K562 (cell line): Measurements from ENCODE around the gene SNUPN. TPM values are rescaled to one million over a fixed set of nuclear protein-coding genes. Genes with fewer than 3 reads are reported as not detected.

ENCODE experiments used
- ADNP ChIP-seq: fragments of 200-800 bp; sonication (Bioruptor generic); IDR thresholded peaks from 2 replicates; pipeline ENCODE4 v1.6.1; 2016; ENCODE audit warnings: missing genetic modification characterization, missing compliant biosample characterization
- BCOR ChIP-seq: fragments of 450-650 bp; IDR thresholded peaks from 2 replicates; pipeline ENCODE4 v1.6.1; 2016
- BRCA1 ChIP-seq, 2 experiments: fragments of 450-650 bp in 1 of 2; sonication (generic) in 1 of 2; formaldehyde crosslinking in 1 of 2; IDR thresholded peaks; 2 replicates each; pipeline versions ENCODE4 v1.5.0 to v1.6.1; 2017 to 2020; ENCODE audit warnings: mild to moderate bottlenecking in 1 of 2, missing genetic modification reagents in 1 of 2
- FOXA3 ChIP-seq, 2 experiments: fragments of 450-650 bp in 1 of 2; sonication (generic) in 1 of 2; formaldehyde crosslinking; IDR thresholded peaks in 1 of 2; conservative IDR thresholded peaks in 1 of 2; 2 replicates each; pipeline versions ENCODE4 v1.4.0 to v1.8.0; 2020 to 2022; ENCODE audit warnings: mild to moderate bottlenecking in 2 of 2, missing genetic modification reagents in 1 of 2
- GTF2E2 ChIP-seq: fragments of 200-800 bp; sonication (Bioruptor generic); IDR thresholded peaks from 2 replicates; pipeline ENCODE4 v1.6.1; 2016; ENCODE audit warnings: missing genetic modification characterization, missing compliant biosample characterization
- HDGF ChIP-seq: fragments of 450-650 bp; IDR thresholded peaks from 2 replicates; pipeline ENCODE4 v1.6.1; 2016
- ILF3 ChIP-seq: fragments of 450-650 bp; IDR thresholded peaks from 2 replicates; pipeline ENCODE4 v1.6.1; 2018; ENCODE audit warnings: antibody characterized with exemption, mild to moderate bottlenecking, moderate library complexity, borderline replicate concordance
- NCOA2 ChIP-seq, 2 experiments: fragments of 450-650 bp; IDR thresholded peaks; 2 replicates each; pipeline ENCODE4 v1.6.1; 2018; ENCODE audit warnings: mild to moderate bottlenecking in 2 of 2, moderate library complexity in 1 of 2; ENCODE audit not compliant: partially characterized antibody in 2 of 2
- NR2C1 ChIP-seq, 2 experiments: fragments of 450-650 bp; IDR thresholded peaks; 2 replicates each; pipeline ENCODE4 v1.6.1; 2017; ENCODE audit warnings: mild to moderate bottlenecking in 2 of 2, antibody characterized with exemption in 1 of 2, inconsistent platforms in 1 of 2, missing compliant biosample characterization in 1 of 2, missing genetic modification characterization in 1 of 2
- RFX7 ChIP-seq: fragments of 250-450 bp; sonication (Bioruptor Pico); IDR thresholded peaks from 2 replicates; pipeline ENCODE4 v1.5.1; 2021; ENCODE audit warnings: mild to moderate bottlenecking
- SPI1 ChIP-seq: IDR thresholded peaks from 2 replicates; pipeline ENCODE4 v1.6.1; 2011; ENCODE audit warnings: low read depth, low read length, control low read depth, borderline replicate concordance
- SRSF9 ChIP-seq: fragments of 200-400 bp; formaldehyde crosslinking; IDR thresholded peaks from 2 replicates; pipeline ENCODE4 v1.6.1; 2017; ENCODE audit warnings: low read depth, low read length, borderline replicate concordance
- ZC3H11A ChIP-seq: IDR thresholded peaks from 2 replicates; pipeline ENCODE4 v1.6.1; 2012; ENCODE audit warnings: low read depth, low read length, improper control_type of control experiment
- ZFP1 ChIP-seq: fragments of 450-650 bp; formaldehyde crosslinking; IDR thresholded peaks from 2 replicates; pipeline ENCODE4 v1.4.0; 2020; ENCODE audit warnings: mild to moderate bottlenecking, mixed read lengths
- ZNF175 ChIP-seq: fragments of 200-800 bp; sonication (Bioruptor generic); IDR thresholded peaks from 2 replicates; pipeline ENCODE4 v1.6.1; 2016; ENCODE audit warnings: low read depth, mild to moderate bottlenecking, missing genetic modification characterization, missing compliant biosample characterization
- ZNF263 ChIP-seq: sonication (generic); formaldehyde crosslinking; IDR thresholded peaks from 2 replicates; pipeline ENCODE4 v1.8.0; 2022; ENCODE audit warnings: mild to moderate bottlenecking, missing genetic modification reagents, borderline replicate concordance
- ZNF778 ChIP-seq: fragments of 450-650 bp; formaldehyde crosslinking; IDR thresholded peaks from 2 replicates; pipeline ENCODE4 v1.4.0; 2020; ENCODE audit warnings: mild to moderate bottlenecking, moderate library complexity
- polyA plus RNA-seq, 8 experiments: library from polyadenylated mRNA; depleted of rRNA in 4 of 8; stranded (reverse) in 5 of 8; unstranded in 3 of 8; fragments of >200 nt; fragmentation: Nextera tagmentation in 2 of 8; fragmentation: Illumina TruSeq in 1 of 8; extraction: Ambion mirVana in 2 of 8; extraction: Trizol in 1 of 8; gene quantifications; 2 replicates each; pipeline versions ENCODE4 v1.2.1 to v1.2.3, GENCODE V29; 2011 to 2014; ENCODE audit warnings: inconsistent platforms in 1 of 8, missing spikeins in 1 of 8
- total RNA-seq, 7 experiments: library from RNA; depleted of rRNA in 6 of 7; stranded (reverse); fragments of >200 nt in 6 of 7; fragmentation: Illumina TruSeq in 2 of 7; extraction: Trizol in 2 of 7; gene quantifications; 2 replicates each; pipeline versions ENCODE4 v1.2.1 to v1.2.3, GENCODE V29; 2011 to 2021; ENCODE audit warnings: low replicate concordance in 1 of 7
- TF ChIP-seq, protein P1 (sequence below): sonication (generic); formaldehyde crosslinking; IDR thresholded peaks from 2 replicates; pipeline ENCODE4 v1.8.0; 2022; ENCODE audit warnings: mild to moderate bottlenecking, missing genetic modification reagents
- TF ChIP-seq, protein P2 (sequence below): fragments of 250-450 bp; sonication (Bioruptor Pico); IDR thresholded peaks from 2 replicates; pipeline ENCODE4 v1.4.0; 2020; ENCODE audit warnings: mild to moderate bottlenecking
- TF ChIP-seq, protein P3 (sequence below): fragments of 250-450 bp; sonication (Bioruptor Pico); IDR thresholded peaks from 2 replicates; pipeline ENCODE4 v1.5.0; 2020; ENCODE audit warnings: mild to moderate bottlenecking, borderline replicate concordance

Gene SNUPN
- total and polyA plus RNA-seq, 9 of the 15 experiments (the other 6 are each of a cell fraction or from before 2014, with no cell fraction given) = 32.2 to 78.3 (median 40.0) TPM

DNA sequence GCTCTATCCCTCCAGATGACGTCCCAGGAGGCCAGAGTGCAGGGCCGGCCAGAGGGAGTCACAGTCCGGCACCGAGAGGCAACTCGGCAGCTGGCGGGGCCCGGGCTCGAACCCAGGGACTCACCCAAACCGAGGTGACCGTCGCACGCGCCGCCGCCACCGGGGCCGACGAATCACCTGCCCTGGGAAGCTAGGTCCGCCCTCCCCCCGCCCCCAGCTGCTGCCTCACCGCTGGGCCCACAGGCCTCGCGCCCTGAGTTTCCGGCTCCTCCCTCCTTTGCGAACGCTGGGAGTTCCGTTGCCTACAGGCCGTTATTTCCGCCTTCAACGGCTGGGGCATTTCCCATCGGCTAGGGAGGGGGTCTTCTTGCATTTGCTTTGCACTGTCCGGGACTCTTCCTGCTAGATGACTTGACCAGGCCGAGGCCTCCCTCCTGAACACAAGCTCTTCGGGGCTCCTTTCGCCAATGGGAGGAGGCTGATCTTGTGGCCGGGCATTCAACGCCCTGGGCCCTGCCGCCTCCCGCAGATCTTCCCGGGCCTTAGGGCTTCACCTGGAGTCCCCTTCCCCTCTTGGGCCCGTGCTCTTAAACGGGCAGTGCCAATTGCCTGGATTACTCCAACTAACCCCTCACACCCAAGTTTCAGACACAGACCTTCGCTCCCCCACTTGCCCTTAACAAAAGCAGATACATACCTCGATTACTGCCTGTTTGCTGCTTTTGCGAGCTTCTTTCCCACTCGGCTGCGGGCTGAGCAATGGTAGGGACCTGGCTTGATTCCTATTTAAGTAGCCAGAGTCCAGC lies at the start of gene SNUPN (continued):
- TF ChIP-seq, protein P1, sequence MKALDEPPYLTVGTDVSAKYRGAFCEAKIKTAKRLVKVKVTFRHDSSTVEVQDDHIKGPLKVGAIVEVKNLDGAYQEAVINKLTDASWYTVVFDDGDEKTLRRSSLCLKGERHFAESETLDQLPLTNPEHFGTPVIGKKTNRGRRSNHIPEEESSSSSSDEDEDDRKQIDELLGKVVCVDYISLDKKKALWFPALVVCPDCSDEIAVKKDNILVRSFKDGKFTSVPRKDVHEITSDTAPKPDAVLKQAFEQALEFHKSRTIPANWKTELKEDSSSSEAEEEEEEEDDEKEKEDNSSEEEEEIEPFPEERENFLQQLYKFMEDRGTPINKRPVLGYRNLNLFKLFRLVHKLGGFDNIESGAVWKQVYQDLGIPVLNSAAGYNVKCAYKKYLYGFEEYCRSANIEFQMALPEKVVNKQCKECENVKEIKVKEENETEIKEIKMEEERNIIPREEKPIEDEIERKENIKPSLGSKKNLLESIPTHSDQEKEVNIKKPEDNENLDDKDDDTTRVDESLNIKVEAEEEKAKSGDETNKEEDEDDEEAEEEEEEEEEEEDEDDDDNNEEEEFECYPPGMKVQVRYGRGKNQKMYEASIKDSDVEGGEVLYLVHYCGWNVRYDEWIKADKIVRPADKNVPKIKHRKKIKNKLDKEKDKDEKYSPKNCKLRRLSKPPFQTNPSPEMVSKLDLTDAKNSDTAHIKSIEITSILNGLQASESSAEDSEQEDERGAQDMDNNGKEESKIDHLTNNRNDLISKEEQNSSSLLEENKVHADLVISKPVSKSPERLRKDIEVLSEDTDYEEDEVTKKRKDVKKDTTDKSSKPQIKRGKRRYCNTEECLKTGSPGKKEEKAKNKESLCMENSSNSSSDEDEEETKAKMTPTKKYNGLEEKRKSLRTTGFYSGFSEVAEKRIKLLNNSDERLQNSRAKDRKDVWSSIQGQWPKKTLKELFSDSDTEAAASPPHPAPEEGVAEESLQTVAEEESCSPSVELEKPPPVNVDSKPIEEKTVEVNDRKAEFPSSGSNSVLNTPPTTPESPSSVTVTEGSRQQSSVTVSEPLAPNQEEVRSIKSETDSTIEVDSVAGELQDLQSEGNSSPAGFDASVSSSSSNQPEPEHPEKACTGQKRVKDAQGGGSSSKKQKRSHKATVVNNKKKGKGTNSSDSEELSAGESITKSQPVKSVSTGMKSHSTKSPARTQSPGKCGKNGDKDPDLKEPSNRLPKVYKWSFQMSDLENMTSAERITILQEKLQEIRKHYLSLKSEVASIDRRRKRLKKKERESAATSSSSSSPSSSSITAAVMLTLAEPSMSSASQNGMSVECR = 0 out of 2 replicates have a peak, but pooled peaks have one; percentile 61
- TF ChIP-seq HDGF = no peak; the same call in 1 of the 2 replicates
- TF ChIP-seq ZC3H11A = no peak
- TF ChIP-seq FOXA3 (CRISPR knock-in tag; conservative IDR thresholded peaks at IDR 0.05 in 1 of 2, IDR thresholded peaks at IDR 0.05 in 1 of 2) = no peak
- TF ChIP-seq, protein P2, sequence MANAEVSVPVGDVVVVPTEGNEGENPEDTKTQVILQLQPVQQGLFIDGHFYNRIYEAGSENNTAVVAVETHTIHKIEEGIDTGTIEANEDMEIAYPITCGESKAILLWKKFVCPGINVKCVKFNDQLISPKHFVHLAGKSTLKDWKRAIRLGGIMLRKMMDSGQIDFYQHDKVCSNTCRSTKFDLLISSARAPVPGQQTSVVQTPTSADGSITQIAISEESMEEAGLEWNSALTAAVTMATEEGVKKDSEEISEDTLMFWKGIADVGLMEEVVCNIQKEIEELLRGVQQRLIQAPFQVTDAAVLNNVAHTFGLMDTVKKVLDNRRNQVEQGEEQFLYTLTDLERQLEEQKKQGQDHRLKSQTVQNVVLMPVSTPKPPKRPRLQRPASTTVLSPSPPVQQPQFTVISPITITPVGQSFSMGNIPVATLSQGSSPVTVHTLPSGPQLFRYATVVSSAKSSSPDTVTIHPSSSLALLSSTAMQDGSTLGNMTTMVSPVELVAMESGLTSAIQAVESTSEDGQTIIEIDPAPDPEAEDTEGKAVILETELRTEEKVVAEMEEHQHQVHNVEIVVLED (CRISPR knock-in tag) = no peak
- TF ChIP-seq ZFP1 (CRISPR knock-in tag) = no peak
- TF ChIP-seq BCOR = peak; percentile 80
- TF ChIP-seq NCOA2 (IDR thresholded peaks at IDR 0.05; ENCODE audit: partially characterized antibody in 2 of 2) = no peak
- no peak for TF ChIP-seq ZNF778 (CRISPR knock-in tag)
- no peak for TF ChIP-seq BRCA1 (IDR thresholded peaks at IDR 0.05)
- no peak for TF ChIP-seq BRCA1 (CRISPR knock-in tag; IDR thresholded peaks at IDR 0.05)
- TF ChIP-seq ILF3 = no peak
- peak; percentile 82; the same call in 1 of the 2 replicates for TF ChIP-seq GTF2E2
- TF ChIP-seq SRSF9 = no peak
- TF ChIP-seq ZNF175 (CRISPR knock-in tag) = no peak
- TF ChIP-seq NR2C1 (IDR thresholded peaks at IDR 0.05) = no peak
- no peak for TF ChIP-seq NR2C1 (tag; IDR thresholded peaks at IDR 0.05)
- TF ChIP-seq SPI1 = peak; percentile 54; the same call in 1 of the 2 replicates
- TF ChIP-seq ZNF263 = no peak
- TF ChIP-seq ADNP (tag) = peak; percentile 97; the same call in 1 of the 2 replicates
- no peak for TF ChIP-seq RFX7 (CRISPR knock-in tag)
- TF ChIP-seq, protein P3, sequence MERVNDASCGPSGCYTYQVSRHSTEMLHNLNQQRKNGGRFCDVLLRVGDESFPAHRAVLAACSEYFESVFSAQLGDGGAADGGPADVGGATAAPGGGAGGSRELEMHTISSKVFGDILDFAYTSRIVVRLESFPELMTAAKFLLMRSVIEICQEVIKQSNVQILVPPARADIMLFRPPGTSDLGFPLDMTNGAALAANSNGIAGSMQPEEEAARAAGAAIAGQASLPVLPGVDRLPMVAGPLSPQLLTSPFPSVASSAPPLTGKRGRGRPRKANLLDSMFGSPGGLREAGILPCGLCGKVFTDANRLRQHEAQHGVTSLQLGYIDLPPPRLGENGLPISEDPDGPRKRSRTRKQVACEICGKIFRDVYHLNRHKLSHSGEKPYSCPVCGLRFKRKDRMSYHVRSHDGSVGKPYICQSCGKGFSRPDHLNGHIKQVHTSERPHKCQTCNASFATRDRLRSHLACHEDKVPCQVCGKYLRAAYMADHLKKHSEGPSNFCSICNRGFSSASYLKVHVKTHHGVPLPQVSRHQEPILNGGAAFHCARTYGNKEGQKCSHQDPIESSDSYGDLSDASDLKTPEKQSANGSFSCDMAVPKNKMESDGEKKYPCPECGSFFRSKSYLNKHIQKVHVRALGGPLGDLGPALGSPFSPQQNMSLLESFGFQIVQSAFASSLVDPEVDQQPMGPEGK (CRISPR knock-in tag) = no peak
